Epithelial cell of proximal tubule (primary cell): Measurements from ENCODE around the gene DEFB128. TPM values are rescaled to one million over a fixed set of nuclear protein-coding genes. Genes with fewer than 3 reads are reported as not detected.

Source experiments
- DNase-seq: peaks from one replicate; pipeline ENCODE4 v3.0.0-alpha.2; 2011; ENCODE audit warnings: low read depth
- H3K4me3 ChIP-seq: 2 replicates; pipeline ENCODE4 v1.5.1; 2011; ENCODE audit warnings: low read depth, mild to moderate bottlenecking, low read length
- CTCF ChIP-seq: conservative IDR thresholded peaks from 2 replicates; pipeline ENCODE4 v1.5.1; 2012; ENCODE audit warnings: low read depth, mild to moderate bottlenecking, low read length
- total RNA-seq: library from RNA; depleted of rRNA; stranded (reverse); fragments of >200 nt; gene quantifications from 2 replicates; pipeline ENCODE4 v1.2.3, GENCODE V29; 2015

DEFB128 gene
- total RNA-seq, 1 donor from 2014 or later, result not detected

- TF ChIP-seq CTCF, result no peak
- DNase-seq, result no peak
Measured at GRCh38 chr20:164618-165017, 24.9 kb downstream of the DEFB128 start.

DNA sequence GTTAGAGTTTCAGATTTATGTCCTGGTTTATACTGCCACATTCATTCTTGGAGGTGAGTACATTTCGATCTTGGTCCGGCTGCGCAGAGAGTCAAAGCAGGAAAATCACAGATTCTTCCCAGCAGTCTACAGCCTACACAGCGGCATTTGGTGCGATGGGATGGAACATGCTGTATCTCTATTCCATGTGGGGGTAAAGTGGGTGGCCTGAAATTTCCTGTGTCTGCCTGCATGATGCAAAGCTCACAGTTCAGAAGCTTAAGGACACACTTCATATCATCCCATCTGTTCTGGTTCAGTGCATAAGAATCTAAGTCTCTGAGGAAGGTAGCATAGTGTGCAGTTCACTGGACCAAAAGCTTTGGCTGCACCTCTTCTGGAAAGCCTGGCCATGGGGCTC lies 32.4 kb downstream of the DEFB128 start, which contains the start of gene DEFB127:
Gene DEFB127, plus strand, starts transcription at position 301 of the 400 bp plus-strand sequence. Its CDS starts 91 bp downstream, at position 392.
- no peak within 1 kb of the TSS for H3K4me3 ChIP-seq
- DNase-seq, result no peak
- TF ChIP-seq CTCF, result no peak

More at GRCh38 chr20:164618-165017, 24.9 kb downstream of the DEFB128 start:
- no peak overlapping the region for H3K4me3 ChIP-seq

- TF ChIP-seq CTCF, result no peak
- DNase-seq, result no peak
- H3K4me3 ChIP-seq, result no peak overlapping the region
Measured at GRCh38 chr20:152131-152530, 37.4 kb downstream of the DEFB128 start.

- DNase-seq, result no peak
- TF ChIP-seq CTCF, result no peak
- no peak overlapping the region for H3K4me3 ChIP-seq
Measured at GRCh38 chr20:145877-146276, 43.6 kb downstream of the DEFB128 start.

GRCh38 chr20:142290-142689 lies 47.2 kb downstream of the DEFB128 start, which contains the start of gene DEFB126:
DEFB126 (plus strand) TSS chr20:142590; CDS start chr20:142629, 39 bp downstream.
- TF ChIP-seq CTCF, result no peak
- DNase-seq, result no peak

More at GRCh38 chr20:142290-142689, 47.2 kb downstream of the DEFB128 start, which contains the start of gene DEFB126:
- no peak within 1 kb of the TSS for H3K4me3 ChIP-seq

Other genes with a start within 250 kb of the DEFB128 start
- gene DEFB125, start 102.0 kb downstream of the DEFB128 start, total RNA-seq, result not detected in 2 replicates
- gene DEFB126, start 47.1 kb downstream of the DEFB128 start, total RNA-seq, result not detected in 2 replicates
- gene DEFB127, start 32.3 kb downstream of the DEFB128 start, total RNA-seq, result not detected in 2 replicates
- not detected in 2 replicates for gene DEFB129, start 37.5 kb upstream of the DEFB128 start, total RNA-seq
- gene DEFB132, start 68.0 kb upstream of the DEFB128 start, total RNA-seq, result not detected in 2 replicates
- gene C20orf96, start 101.0 kb upstream of the DEFB128 start, total RNA-seq, result 1.7 and 3.9 TPM in 2 replicates
- gene ZCCHC3, start 107.9 kb upstream of the DEFB128 start, total RNA-seq, result 12.4 and 20.3 TPM in 2 replicates
- 7.9 and 10.1 TPM in 2 replicates for gene SOX12, start 135.8 kb upstream of the DEFB128 start, total RNA-seq
- 49.1 and 52.4 TPM in 2 replicates for gene NRSN2, start 157.4 kb upstream of the DEFB128 start, total RNA-seq
- 78.8 and 112 TPM in 2 replicates for gene TRIB3, start 191.0 kb upstream of the DEFB128 start, total RNA-seq
- gene RBCK1, start 218.6 kb upstream of the DEFB128 start, total RNA-seq, result 106 and 133 TPM in 2 replicates